Kidney (tissue), 14 donors: ENCODE data around the gene TPST2. TPM values are rescaled to one million over a fixed set of nuclear protein-coding genes. Genes with fewer than 3 reads are reported as not detected.

Experiments
- DNase-seq, 5 donors: peaks; one replicate each; pipeline ENCODE4 v3.0.0-alpha.2; 2013 to 2020
- FAIRE-seq: peaks from 2 replicates; lab custom pipeline; 2012; peaks lifted over from hg19 to GRCh38; lab: Jason Lieb, UNC
- H3K27ac ChIP-seq, 2 donors: one replicate each; pipeline ENCODE4 v1.7.0; 2013; ENCODE audit warnings: low read depth in 2 of 2, low read length in 2 of 2, inconsistent platforms in 1 of 2
- H3K27me3 ChIP-seq: one replicate; pipeline ENCODE4 v1.7.1; 2013; ENCODE audit warnings: low read length, inconsistent platforms; ENCODE audit not compliant: control insufficient read depth, insufficient read depth
- H3K36me3 ChIP-seq, 3 donors: one replicate each; pipeline versions ENCODE4 v1.7.0 to v1.7.1; 2013; ENCODE audit warnings: low read length in 3 of 3, control low read depth in 1 of 3, inconsistent platforms in 1 of 3; ENCODE audit not compliant: insufficient read depth in 3 of 3, control insufficient read depth in 2 of 3
- H3K4me1 ChIP-seq, 3 donors: one replicate each; pipeline versions ENCODE4 v1.7.0 to v1.7.1; 2013; ENCODE audit warnings: low read length in 3 of 3, inconsistent platforms in 1 of 3, low read depth in 1 of 3; ENCODE audit not compliant: control insufficient read depth in 2 of 3, insufficient read depth in 2 of 3
- H3K4me3 ChIP-seq, 3 donors: one replicate each; pipeline versions ENCODE4 v1.7.0 to v1.8.1; 2013; ENCODE audit warnings: low read length in 3 of 3, control low read depth in 1 of 3, inconsistent platforms in 1 of 3
- H3K9ac ChIP-seq, 3 donors: one replicate each; pipeline versions ENCODE4 v1.7.0 to v1.7.1; 2013; ENCODE audit warnings: low read length in 3 of 3, control low read depth in 1 of 3, inconsistent platforms in 1 of 3
- H3K9me3 ChIP-seq, 3 donors: one replicate each; pipeline versions ENCODE4 v1.7.0 to v1.7.1; 2013; ENCODE audit warnings: low read length in 3 of 3, control low read depth in 1 of 3, inconsistent platforms in 1 of 3; ENCODE audit not compliant: control insufficient read depth in 2 of 3, insufficient read depth in 1 of 3
- CTCF ChIP-seq: IDR thresholded peaks from 3 replicates; pipeline ENCODE4 v1.5.1; 2012; ENCODE audit warnings: mild to moderate bottlenecking, moderate library complexity, borderline replicate concordance; ENCODE audit not compliant: insufficient read depth; ENCODE audit errors: extremely low read depth
- intact Hi-C: fragments of 100-400 bp; cut with DNase I; formaldehyde crosslinking; loops from one replicate; pipeline ENCODE4 v1.11.1; 2022
- polyA plus RNA-seq: library from polyadenylated mRNA; stranded (reverse); fragments of 350-450 nt; fragmentation: Illumina TruSeq; extraction: RNeasy Lipid Tissue Mini Kit (QIAGEN cat#74804); gene quantifications from one replicate; pipeline ENCODE4 v1.2.3, GENCODE V29; 2014; ENCODE audit warnings: low read depth, low replicate concordance; ENCODE audit not compliant: insufficient read depth
- total RNA-seq: library from RNA; stranded (reverse); fragmentation: NEBNext Ultra II Directional; extraction: Animal tissue kit (Norgen Biotek cat#: 25700); gene quantifications from one replicate; pipeline ENCODE4 v1.2.1, GENCODE V29; 2021
- donor health status: control.
- donor health status: control.
- donor health status: control.
- donor health status: control.
- donor health status: control.
- donor health status: DM: yes; HTN: yes; CAD: no.
- donor health status: Normal renal cell carcinoma (clear cell type).

Gene TPST2
- total and polyA plus RNA-seq, 2 donors from 2014 or later, result 40.3 to 48.7 TPM

GRCh38 chr22:26610996-26611395 is 21.1 kb upstream of the TPST2 start:
- no peak overlapping the region for H3K4me3 ChIP-seq
- no peak for FAIRE-seq

GRCh38 chr22:26610072-26610958 is 20.4 kb upstream of the TPST2 start:
- H3K4me1 ChIP-seq, result no peaks in the 10 kb centered on the region
- H3K27ac ChIP-seq, result no peak overlapping the region
- intact Hi-C loops, result no loop called here
- TF ChIP-seq CTCF, result no peak
- H3K4me3 ChIP-seq, result no peak overlapping the region
- no peak for DNase-seq
- no peaks in the 10 kb centered on the region for H3K9me3 ChIP-seq
- H3K9ac ChIP-seq, result no peak overlapping the region
- H3K27me3 ChIP-seq, result no peaks in the 10 kb centered on the region
- FAIRE-seq, result no peak
- no peaks in the 10 kb centered on the region for H3K36me3 ChIP-seq

More at GRCh38 chr22:26610996-26611395, 21.1 kb upstream of the TPST2 start:
- Histone ChIP-seq H3K27ac (no peak overlapping the region), H3K36me3 (no peaks in the 10 kb centered on the region), H3K4me1 (no peaks in the 10 kb centered on the region), H3K27me3 (no peaks in the 10 kb centered on the region), H3K9me3 (no peaks in the 10 kb centered on the region), H3K9ac (no peak overlapping the region)
- intact Hi-C loops, result no loop called here
- no peak for DNase-seq
- no peak for TF ChIP-seq CTCF

GRCh38 chr22:26609287-26609686 is 19.4 kb upstream of the TPST2 start:
- intact Hi-C loops, result no loop called here
- Histone ChIP-seq H3K27ac (no peak overlapping the region), H3K4me3 (no peak overlapping the region), H3K9me3 (no peaks in the 10 kb centered on the region), H3K36me3 (no peaks in the 10 kb centered on the region), H3K9ac (no peak overlapping the region), H3K27me3 (no peaks in the 10 kb centered on the region), H3K4me1 (no peaks in the 10 kb centered on the region)
- no peak for DNase-seq
- FAIRE-seq, result no peak
- TF ChIP-seq CTCF, result no peak
